Cardiac muscle cell (in vitro differentiated cells and primary cell): Measurements from ENCODE around the gene CNTNAP4. TPM values are rescaled to one million over a fixed set of nuclear protein-coding genes. Genes with fewer than 3 reads are reported as not detected.

Experiments
- DNase-seq, 2 donors: peaks; one replicate each; pipeline versions ENCODE4 v3.0.0 to v3.0.0-alpha.2; 2010 to 2017; ENCODE audit warnings: low read depth in 1 of 2, low spot score in 1 of 2
- H3K27ac ChIP-seq: fragments of 200-600 bp; sonication (generic); 2 replicates; pipeline ENCODE4 v1.5.1; 2016
- H3K27me3 ChIP-seq: fragments of 200-600 bp; sonication (generic); 2 replicates; pipeline ENCODE4 v1.6.0; 2016; ENCODE audit warnings: control low read depth
- H3K36me3 ChIP-seq: fragments of 200-600 bp; sonication (generic); 2 replicates; pipeline ENCODE4 v1.5.1; 2016; ENCODE audit warnings: control low read depth
- H3K4me1 ChIP-seq: fragments of 200-600 bp; sonication (generic); 2 replicates; pipeline ENCODE4 v1.8.1; 2017; ENCODE audit warnings: low read depth, mild to moderate bottlenecking, mixed run types
- H3K4me3 ChIP-seq: fragments of 200-600 bp; sonication (generic); 2 replicates; pipeline ENCODE4 v1.5.1; 2016; ENCODE audit warnings: mild to moderate bottlenecking
- H3K9me3 ChIP-seq: fragments of 200-600 bp; sonication (generic); 2 replicates; pipeline ENCODE4 v1.5.1; 2017; ENCODE audit warnings: low read depth, mild to moderate bottlenecking, control low read depth
- polyA plus RNA-seq: library from polyadenylated mRNA; unstranded; fragments of >200 nt; fragmentation: Nextera tagmentation; extraction: Ambion mirVana; gene quantifications from 2 replicates; pipeline ENCODE4 v1.2.1, GENCODE V29; 2016
- total RNA-seq: library from RNA; depleted of rRNA; stranded (reverse); fragments of >200 nt; gene quantifications from 2 replicates; pipeline ENCODE4 v1.2.3, GENCODE V29; 2016
- TF ChIP-seq, protein P1 (sequence below): IDR thresholded peaks from 2 replicates; pipeline ENCODE4 v1.5.1; 2012; ENCODE audit warnings: low read depth, mild to moderate bottlenecking, low read length

Gene CNTNAP4
- total and polyA plus RNA-seq, 2 experiments from 2014 or later = 1.1 TPM; not detected in 1

DNA sequence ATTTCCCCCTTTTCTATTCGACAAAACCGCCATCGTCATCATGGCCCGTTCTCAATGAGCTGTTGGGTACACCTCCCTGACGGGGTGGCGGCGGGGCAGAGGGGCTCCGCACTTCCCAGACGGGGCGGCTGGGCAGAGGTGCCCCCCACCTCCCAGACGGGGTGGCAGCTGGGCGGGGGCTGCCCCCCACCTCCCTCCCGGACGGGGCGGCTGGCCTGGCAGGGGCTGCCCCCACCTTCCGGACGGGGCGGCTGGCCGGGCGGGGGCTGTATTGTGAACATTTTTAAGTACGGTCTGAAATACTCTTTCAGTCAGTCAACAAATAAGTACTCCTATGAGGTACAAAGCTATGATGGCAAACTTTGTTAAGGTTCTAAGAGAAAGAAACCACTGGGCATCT is 222.8 kb downstream of the CNTNAP4 start:
- H3K36me3 ChIP-seq = no peaks in the 10 kb centered on the region
- no peaks in the 10 kb centered on the region for H3K27me3 ChIP-seq
- no peak overlapping the region for H3K4me3 ChIP-seq
- no peak overlapping the region for H3K27ac ChIP-seq
- H3K4me1 ChIP-seq = no peaks in the 10 kb centered on the region
- TF ChIP-seq, protein P1, sequence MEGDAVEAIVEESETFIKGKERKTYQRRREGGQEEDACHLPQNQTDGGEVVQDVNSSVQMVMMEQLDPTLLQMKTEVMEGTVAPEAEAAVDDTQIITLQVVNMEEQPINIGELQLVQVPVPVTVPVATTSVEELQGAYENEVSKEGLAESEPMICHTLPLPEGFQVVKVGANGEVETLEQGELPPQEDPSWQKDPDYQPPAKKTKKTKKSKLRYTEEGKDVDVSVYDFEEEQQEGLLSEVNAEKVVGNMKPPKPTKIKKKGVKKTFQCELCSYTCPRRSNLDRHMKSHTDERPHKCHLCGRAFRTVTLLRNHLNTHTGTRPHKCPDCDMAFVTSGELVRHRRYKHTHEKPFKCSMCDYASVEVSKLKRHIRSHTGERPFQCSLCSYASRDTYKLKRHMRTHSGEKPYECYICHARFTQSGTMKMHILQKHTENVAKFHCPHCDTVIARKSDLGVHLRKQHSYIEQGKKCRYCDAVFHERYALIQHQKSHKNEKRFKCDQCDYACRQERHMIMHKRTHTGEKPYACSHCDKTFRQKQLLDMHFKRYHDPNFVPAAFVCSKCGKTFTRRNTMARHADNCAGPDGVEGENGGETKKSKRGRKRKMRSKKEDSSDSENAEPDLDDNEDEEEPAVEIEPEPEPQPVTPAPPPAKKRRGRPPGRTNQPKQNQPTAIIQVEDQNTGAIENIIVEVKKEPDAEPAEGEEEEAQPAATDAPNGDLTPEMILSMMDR = no peak
- H3K9me3 ChIP-seq = no peaks in the 10 kb centered on the region
- no peak for DNase-seq

DNA sequence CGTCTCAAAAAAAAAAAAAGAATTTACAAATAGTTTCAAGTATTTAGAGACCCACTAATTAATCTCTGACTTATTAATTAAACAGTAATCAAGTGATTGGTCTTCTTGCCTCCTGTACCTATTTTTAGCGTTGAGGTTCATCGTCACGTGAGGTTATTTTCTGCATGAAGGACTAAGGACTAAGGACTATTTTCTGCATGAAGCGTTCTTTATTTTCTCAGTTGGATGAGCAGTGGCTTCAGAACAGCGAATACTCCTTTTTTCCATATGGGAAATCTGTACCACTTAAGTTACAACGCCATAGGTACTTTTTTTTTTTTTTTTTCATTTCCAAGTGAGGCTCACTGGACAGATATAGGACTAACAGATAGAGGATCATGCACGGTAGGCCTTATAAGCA is 224.9 kb downstream of the CNTNAP4 start:
- H3K27ac ChIP-seq = no peak overlapping the region
- DNase-seq = no peak
- TF ChIP-seq, protein P1 = no peak
- no peaks in the 10 kb centered on the region for H3K4me1 ChIP-seq
- H3K4me3 ChIP-seq = no peak overlapping the region
- no peaks in the 10 kb centered on the region for H3K9me3 ChIP-seq
- H3K27me3 ChIP-seq = no peaks in the 10 kb centered on the region
- no peaks in the 10 kb centered on the region for H3K36me3 ChIP-seq

DNA sequence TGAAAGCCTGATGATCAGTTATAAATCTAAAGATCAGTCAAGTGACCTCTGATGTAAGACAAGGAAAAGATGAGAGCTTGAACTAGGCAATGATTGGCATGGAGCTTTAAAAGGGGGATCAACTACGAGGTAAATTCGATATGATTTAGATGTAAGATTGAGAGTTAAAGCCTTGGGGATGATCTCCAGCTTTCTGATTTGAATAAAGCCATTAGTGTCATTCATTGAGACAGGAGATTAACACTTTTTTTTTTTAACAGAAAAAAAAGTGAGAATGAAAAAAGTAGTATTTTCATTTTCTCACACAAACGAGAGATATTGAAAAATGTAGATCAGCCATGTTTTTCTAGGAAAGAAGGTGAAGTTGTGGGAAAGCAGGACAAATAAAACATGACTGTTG is 225.4 kb downstream of the CNTNAP4 start:
- H3K36me3 ChIP-seq = no peaks in the 10 kb centered on the region
- DNase-seq = no peak
- no peak overlapping the region for H3K27ac ChIP-seq
- no peaks in the 10 kb centered on the region for H3K4me1 ChIP-seq
- no peaks in the 10 kb centered on the region for H3K9me3 ChIP-seq
- H3K4me3 ChIP-seq = no peak overlapping the region
- TF ChIP-seq, protein P1 = no peak
- no peaks in the 10 kb centered on the region for H3K27me3 ChIP-seq

DNA sequence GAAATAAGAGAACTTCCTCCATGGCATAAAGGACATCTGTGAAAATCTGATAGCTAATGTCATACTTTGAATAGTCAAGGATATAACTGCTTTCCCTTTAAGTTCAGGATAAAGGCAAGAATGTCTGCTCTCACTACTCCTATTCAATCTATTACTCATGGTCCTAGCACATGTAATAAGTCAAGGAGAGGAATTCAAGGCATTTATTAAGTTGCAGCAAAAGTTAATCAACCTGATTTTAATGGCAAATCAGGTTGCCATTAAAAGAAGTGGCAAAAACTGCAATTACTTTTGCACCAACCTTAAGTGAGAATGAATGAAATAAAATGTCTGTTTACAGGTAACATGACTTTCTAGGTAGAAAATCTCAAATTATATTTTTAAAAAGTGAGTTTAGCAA is 225.9 kb downstream of the CNTNAP4 start:
- Histone ChIP-seq H3K36me3 (no peaks in the 10 kb centered on the region), H3K9me3 (no peaks in the 10 kb centered on the region), H3K4me1 (no peaks in the 10 kb centered on the region), H3K27me3 (no peaks in the 10 kb centered on the region), H3K4me3 (no peak overlapping the region), H3K27ac (no peak overlapping the region)
- DNase-seq = no peak
- TF ChIP-seq, protein P1 = no peak

DNA sequence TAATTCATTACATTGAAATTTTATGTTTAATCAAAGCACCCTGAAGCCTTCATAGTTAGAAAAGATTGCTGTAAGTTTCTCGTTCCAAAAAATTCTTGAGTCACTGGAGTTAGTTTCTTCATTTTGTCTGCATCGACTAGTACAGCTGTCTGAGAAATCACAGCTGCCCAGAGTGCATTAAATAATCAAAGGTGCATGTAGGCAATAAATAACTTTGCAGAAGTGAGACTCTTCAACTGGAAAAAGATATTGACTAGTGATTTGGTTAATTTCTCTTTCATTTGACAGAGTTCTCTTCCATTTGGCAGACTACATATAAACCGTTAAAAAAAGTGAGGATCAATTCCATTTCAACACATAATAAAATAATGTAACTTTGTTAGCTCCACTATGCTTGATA is 234.0 kb downstream of the CNTNAP4 start:
- no peaks in the 10 kb centered on the region for H3K36me3 ChIP-seq

More for the DNA sequence above, 234.0 kb downstream of the CNTNAP4 start:
- H3K4me3 ChIP-seq = no peak overlapping the region
- no peaks in the 10 kb centered on the region for H3K4me1 ChIP-seq
- DNase-seq = no peak
- no peaks in the 10 kb centered on the region for H3K9me3 ChIP-seq
- no peaks in the 10 kb centered on the region for H3K27me3 ChIP-seq
- no peak overlapping the region for H3K27ac ChIP-seq
- TF ChIP-seq, protein P1 = no peak
